ENCODE measurements around the gene GAL3ST2.

DNA sequence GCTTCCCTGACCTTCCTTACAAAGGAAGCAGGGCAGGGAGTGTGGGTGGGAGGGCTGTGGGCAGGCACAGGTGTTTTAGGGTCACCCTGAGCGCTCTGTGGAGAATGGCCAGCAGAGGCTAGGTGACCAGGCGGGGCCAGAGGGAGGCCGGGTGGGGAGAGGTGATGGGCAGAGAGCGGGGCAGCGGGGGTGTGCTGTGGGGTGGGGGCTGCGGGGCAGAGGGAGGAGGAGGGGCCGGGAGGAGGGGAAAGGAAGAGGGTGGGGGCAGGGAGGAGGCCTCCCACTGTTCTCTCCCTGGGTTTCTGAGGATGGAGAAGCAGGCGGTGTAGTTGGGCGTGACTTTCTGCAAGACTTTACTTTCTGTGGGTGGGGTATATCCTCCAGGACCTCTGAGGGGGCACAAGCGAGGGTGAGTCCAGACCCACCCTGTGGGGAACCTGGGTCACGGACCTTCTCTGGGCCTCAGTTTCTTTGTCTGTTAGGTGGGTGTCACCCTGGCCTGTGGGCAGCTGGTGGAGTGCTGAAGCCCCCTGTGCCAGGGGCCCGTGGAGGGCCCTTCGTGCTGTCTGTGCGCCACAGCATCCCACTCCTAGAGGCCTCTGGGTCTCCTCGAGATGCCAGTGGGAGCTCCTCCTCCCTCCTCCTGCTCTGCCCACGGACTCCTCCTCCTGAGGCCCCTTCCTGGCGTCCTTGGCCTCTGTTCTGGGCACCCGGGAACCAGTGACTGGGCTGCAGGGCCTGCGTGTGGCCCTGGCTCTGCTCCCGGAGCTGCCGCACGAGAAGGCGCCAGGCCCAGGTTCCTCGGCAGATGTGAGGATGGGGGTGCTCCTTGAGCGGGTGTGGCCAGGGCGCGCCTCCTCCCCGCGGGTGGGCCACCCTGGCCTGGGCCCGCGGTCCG, 26.0 kb downstream of the GAL3ST2 start:
- TF ChIP-seq, protein P1, sequence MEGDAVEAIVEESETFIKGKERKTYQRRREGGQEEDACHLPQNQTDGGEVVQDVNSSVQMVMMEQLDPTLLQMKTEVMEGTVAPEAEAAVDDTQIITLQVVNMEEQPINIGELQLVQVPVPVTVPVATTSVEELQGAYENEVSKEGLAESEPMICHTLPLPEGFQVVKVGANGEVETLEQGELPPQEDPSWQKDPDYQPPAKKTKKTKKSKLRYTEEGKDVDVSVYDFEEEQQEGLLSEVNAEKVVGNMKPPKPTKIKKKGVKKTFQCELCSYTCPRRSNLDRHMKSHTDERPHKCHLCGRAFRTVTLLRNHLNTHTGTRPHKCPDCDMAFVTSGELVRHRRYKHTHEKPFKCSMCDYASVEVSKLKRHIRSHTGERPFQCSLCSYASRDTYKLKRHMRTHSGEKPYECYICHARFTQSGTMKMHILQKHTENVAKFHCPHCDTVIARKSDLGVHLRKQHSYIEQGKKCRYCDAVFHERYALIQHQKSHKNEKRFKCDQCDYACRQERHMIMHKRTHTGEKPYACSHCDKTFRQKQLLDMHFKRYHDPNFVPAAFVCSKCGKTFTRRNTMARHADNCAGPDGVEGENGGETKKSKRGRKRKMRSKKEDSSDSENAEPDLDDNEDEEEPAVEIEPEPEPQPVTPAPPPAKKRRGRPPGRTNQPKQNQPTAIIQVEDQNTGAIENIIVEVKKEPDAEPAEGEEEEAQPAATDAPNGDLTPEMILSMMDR (IDR thresholded peaks at IDR 0.05; ENCODE audit: low read depth, low read length, missing input control): no peak
- TF ChIP-seq, protein P2, sequence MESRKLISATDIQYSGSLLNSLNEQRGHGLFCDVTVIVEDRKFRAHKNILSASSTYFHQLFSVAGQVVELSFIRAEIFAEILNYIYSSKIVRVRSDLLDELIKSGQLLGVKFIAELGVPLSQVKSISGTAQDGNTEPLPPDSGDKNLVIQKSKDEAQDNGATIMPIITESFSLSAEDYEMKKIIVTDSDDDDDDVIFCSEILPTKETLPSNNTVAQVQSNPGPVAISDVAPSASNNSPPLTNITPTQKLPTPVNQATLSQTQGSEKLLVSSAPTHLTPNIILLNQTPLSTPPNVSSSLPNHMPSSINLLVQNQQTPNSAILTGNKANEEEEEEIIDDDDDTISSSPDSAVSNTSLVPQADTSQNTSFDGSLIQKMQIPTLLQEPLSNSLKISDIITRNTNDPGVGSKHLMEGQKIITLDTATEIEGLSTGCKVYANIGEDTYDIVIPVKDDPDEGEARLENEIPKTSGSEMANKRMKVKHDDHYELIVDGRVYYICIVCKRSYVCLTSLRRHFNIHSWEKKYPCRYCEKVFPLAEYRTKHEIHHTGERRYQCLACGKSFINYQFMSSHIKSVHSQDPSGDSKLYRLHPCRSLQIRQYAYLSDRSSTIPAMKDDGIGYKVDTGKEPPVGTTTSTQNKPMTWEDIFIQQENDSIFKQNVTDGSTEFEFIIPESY (IDR thresholded peaks at IDR 0.05): no peak
- no peak for TF ChIP-seq SP1 (IDR thresholded peaks at IDR 0.05)
- TF ChIP-seq EGR1 (IDR thresholded peaks at IDR 0.05; ENCODE audit: low read depth in 2 of 2): no peak
- TF ChIP-seq, protein P3, sequence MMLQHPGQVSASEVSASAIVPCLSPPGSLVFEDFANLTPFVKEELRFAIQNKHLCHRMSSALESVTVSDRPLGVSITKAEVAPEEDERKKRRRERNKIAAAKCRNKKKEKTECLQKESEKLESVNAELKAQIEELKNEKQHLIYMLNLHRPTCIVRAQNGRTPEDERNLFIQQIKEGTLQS (IDR thresholded peaks at IDR 0.05): no peak
- TF ChIP-seq GABPA (IDR thresholded peaks at IDR 0.05 in 1 of 2, conservative IDR thresholded peaks at IDR 0.05 in 1 of 2): no peak
- no peak for TF ChIP-seq HNF4G (IDR thresholded peaks at IDR 0.05)
- TF ChIP-seq, protein P4, sequence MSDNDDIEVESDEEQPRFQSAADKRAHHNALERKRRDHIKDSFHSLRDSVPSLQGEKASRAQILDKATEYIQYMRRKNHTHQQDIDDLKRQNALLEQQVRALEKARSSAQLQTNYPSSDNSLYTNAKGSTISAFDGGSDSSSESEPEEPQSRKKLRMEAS (IDR thresholded peaks at IDR 0.05): no peak
- TF ChIP-seq, protein P5, sequence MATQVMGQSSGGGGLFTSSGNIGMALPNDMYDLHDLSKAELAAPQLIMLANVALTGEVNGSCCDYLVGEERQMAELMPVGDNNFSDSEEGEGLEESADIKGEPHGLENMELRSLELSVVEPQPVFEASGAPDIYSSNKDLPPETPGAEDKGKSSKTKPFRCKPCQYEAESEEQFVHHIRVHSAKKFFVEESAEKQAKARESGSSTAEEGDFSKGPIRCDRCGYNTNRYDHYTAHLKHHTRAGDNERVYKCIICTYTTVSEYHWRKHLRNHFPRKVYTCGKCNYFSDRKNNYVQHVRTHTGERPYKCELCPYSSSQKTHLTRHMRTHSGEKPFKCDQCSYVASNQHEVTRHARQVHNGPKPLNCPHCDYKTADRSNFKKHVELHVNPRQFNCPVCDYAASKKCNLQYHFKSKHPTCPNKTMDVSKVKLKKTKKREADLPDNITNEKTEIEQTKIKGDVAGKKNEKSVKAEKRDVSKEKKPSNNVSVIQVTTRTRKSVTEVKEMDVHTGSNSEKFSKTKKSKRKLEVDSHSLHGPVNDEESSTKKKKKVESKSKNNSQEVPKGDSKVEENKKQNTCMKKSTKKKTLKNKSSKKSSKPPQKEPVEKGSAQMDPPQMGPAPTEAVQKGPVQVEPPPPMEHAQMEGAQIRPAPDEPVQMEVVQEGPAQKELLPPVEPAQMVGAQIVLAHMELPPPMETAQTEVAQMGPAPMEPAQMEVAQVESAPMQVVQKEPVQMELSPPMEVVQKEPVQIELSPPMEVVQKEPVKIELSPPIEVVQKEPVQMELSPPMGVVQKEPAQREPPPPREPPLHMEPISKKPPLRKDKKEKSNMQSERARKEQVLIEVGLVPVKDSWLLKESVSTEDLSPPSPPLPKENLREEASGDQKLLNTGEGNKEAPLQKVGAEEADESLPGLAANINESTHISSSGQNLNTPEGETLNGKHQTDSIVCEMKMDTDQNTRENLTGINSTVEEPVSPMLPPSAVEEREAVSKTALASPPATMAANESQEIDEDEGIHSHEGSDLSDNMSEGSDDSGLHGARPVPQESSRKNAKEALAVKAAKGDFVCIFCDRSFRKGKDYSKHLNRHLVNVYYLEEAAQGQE (IDR thresholded peaks at IDR 0.05): no peak
- no peak for TF ChIP-seq TAF1 (conservative IDR thresholded peaks at IDR 0.05)
